ENCODE results near the gene PLEKHG3.

- TF ChIP-seq CTCF (IDR thresholded peaks at IDR 0.05) (no peak), EP300 (IDR thresholded peaks at IDR 0.05) (no peak)
These were observed 83.4 kb downstream of the PLEKHG3 start for GRCh38 chr14:64787619-64788018.
